ENCODE measurements around the gene CASKIN2.

Gene CASKIN2

GRCh38 chr17:75488693-75489510 is 26.4 kb downstream of the CASKIN2 start:
- TF ChIP-seq ZNF70 (CRISPR knock-in tag; IDR thresholded peaks at IDR 0.05) = no peak
- no peak for TF ChIP-seq CSRNP3 (CRISPR knock-in tag; IDR thresholded peaks at IDR 0.05)
- no peak for TF ChIP-seq OSR1 (CRISPR knock-in tag; IDR thresholded peaks at IDR 0.05)
- no peak for ATAC-seq

- TF ChIP-seq ZFP30 (CRISPR knock-in tag; IDR thresholded peaks at IDR 0.05) (no peak), TOX (CRISPR knock-in tag; IDR thresholded peaks at IDR 0.05; ENCODE audit: borderline replicate concordance) (no peak), TSHZ2 (CRISPR knock-in tag; IDR thresholded peaks at IDR 0.05) (no peak), ISL1 (CRISPR knock-in tag; IDR thresholded peaks at IDR 0.05) (no peak), RARB (CRISPR knock-in tag; IDR thresholded peaks at IDR 0.05) (no peak), TCF4 (CRISPR knock-in tag; IDR thresholded peaks at IDR 0.05; ENCODE audit: borderline replicate concordance) (no peak), ZNF70 (CRISPR knock-in tag; IDR thresholded peaks at IDR 0.05) (no peak)
- no peak for ATAC-seq
These were observed 27.8 kb downstream of the CASKIN2 start for GRCh38 chr17:75487351-75488070.

- no peak for ATAC-seq
- TF ChIP-seq CSDC2 (CRISPR knock-in tag; IDR thresholded peaks at IDR 0.05) = no peak
- no peak for TF ChIP-seq TOX (CRISPR knock-in tag; IDR thresholded peaks at IDR 0.05; ENCODE audit: borderline replicate concordance)
- TF ChIP-seq CSRNP3 (CRISPR knock-in tag; IDR thresholded peaks at IDR 0.05) = no peak
- TF ChIP-seq CREB5 (CRISPR knock-in tag; IDR thresholded peaks at IDR 0.05; ENCODE audit: low read depth) = no peak
- TF ChIP-seq ZNF70 (CRISPR knock-in tag; IDR thresholded peaks at IDR 0.05) = no peak
- TF ChIP-seq PPARA (CRISPR knock-in tag; IDR thresholded peaks at IDR 0.05; ENCODE audit: borderline replicate concordance) = no peak
- TF ChIP-seq ZFP30 (CRISPR knock-in tag; IDR thresholded peaks at IDR 0.05) = no peak
- no peak for TF ChIP-seq POU6F1 (CRISPR knock-in tag; IDR thresholded peaks at IDR 0.05; ENCODE audit: borderline replicate concordance, low read depth)
- no peak for TF ChIP-seq ZC3H10 (CRISPR knock-in tag; IDR thresholded peaks at IDR 0.05)
These were observed 28.4 kb downstream of the CASKIN2 start for GRCh38 chr17:75486951-75487350.

GRCh38 chr17:75486151-75486550 is 29.2 kb downstream of the CASKIN2 start:
- TF ChIP-seq RARB (CRISPR knock-in tag; IDR thresholded peaks at IDR 0.05) (no peak), CSRNP3 (CRISPR knock-in tag; IDR thresholded peaks at IDR 0.05) (no peak), PATZ1 (CRISPR knock-in tag; IDR thresholded peaks at IDR 0.05; ENCODE audit: borderline replicate concordance) (no peak), ZFP3 (CRISPR knock-in tag; IDR thresholded peaks at IDR 0.05) (no peak), ESRRG (CRISPR knock-in tag; IDR thresholded peaks at IDR 0.05) (no peak), CSDC2 (CRISPR knock-in tag; IDR thresholded peaks at IDR 0.05) (no peak)
- no peak for ATAC-seq

All from SK-N-SH treated with all-trans-retinoic acid at 6 μM for 48 hours (cell line).